GM21825 (cell line): ENCODE data around the gene KRT73.

Source experiments
- ATAC-seq: cut with Tn5 transposase; IDR thresholded peaks from one replicate; pipeline ENCODE4 v1.9.1; 2021; ENCODE audit warnings: mild to moderate bottlenecking, moderate library complexity; ENCODE audit not compliant: unreplicated experiment

KRT73 gene

GRCh38 chr12:52646613-52647012 lies 28.3 kb upstream of the KRT73 start:
- ATAC-seq = no peak

- no peak for ATAC-seq
Measured at GRCh38 chr12:52645982-52646381, 27.6 kb upstream of the KRT73 start.

- no peak for ATAC-seq
Measured at GRCh38 chr12:52645120-52645761, 26.9 kb upstream of the KRT73 start.

- ATAC-seq = no peak
Measured at GRCh38 chr12:52644078-52644415, 25.7 kb upstream of the KRT73 start.

- no peak for ATAC-seq
Measured at GRCh38 chr12:52643233-52644077, 25.1 kb upstream of the KRT73 start.

- no peak for ATAC-seq
Measured at GRCh38 chr12:52641468-52641867, 23.1 kb upstream of the KRT73 start.

- ATAC-seq = no peak
Measured at GRCh38 chr12:52637299-52637698, 18.9 kb upstream of the KRT73 start.

- no peak for ATAC-seq
Measured at GRCh38 chr12:52636592-52637258, 18.4 kb upstream of the KRT73 start.

- no peak for ATAC-seq
Measured at GRCh38 chr12:52636189-52636588, 17.8 kb upstream of the KRT73 start.

- ATAC-seq = no peak
Measured at GRCh38 chr12:52634266-52635056, 16.1 kb upstream of the KRT73 start.

- no peak for ATAC-seq
Measured at GRCh38 chr12:52633383-52633782, 15.0 kb upstream of the KRT73 start.

- ATAC-seq = no peak
Measured at GRCh38 chr12:52632656-52633055, 14.3 kb upstream of the KRT73 start.

- no peak for ATAC-seq
Measured at GRCh38 chr12:52631676-52632459, 13.5 kb upstream of the KRT73 start.

- ATAC-seq = no peak
Measured at GRCh38 chr12:52631264-52631663, 12.9 kb upstream of the KRT73 start.

GRCh38 chr12:52630599-52631200 lies 12.3 kb upstream of the KRT73 start:
- no peak for ATAC-seq

GRCh38 chr12:52630008-52630500 lies 11.7 kb upstream of the KRT73 start:
- no peak for ATAC-seq

GRCh38 chr12:52629281-52630007 lies 11.1 kb upstream of the KRT73 start:
- no peak for ATAC-seq

GRCh38 chr12:52628841-52629240 lies 10.5 kb upstream of the KRT73 start:
- ATAC-seq = no peak

GRCh38 chr12:52628111-52628507 lies 9.8 kb upstream of the KRT73 start:
- no peak for ATAC-seq
